BJ (cell line): ENCODE measurements around the gene NLGN1. TPM values are rescaled to one million over a fixed set of nuclear protein-coding genes. Genes with fewer than 3 reads are reported as not detected.

ENCODE experiments used
- CTCF ChIA-PET: fragments of 350-600 bp; formaldehyde crosslinking; extraction: SDS; loops from one replicate; lab custom pipeline; 2021; ENCODE audit warnings: antibody characterized with exemption, inconsistent platforms; lab: Yijun Ruan, JAX
- POLR2A ChIA-PET: fragments of 300-600 bp; sonication (Branson Sonifier 250); formaldehyde crosslinking; extraction: SDS; loops from one replicate; lab custom pipeline; 2021; ENCODE audit warnings: antibody characterized with exemption; lab: Charles Lee
- DNase-seq: peaks from one replicate; pipeline ENCODE4 v3.0.0-alpha.2; 2011; ENCODE audit warnings: low read depth
- H3K27me3 ChIP-seq: 2 replicates; pipeline ENCODE4 v1.6.0; 2011; ENCODE audit warnings: low read length; ENCODE audit not compliant: control insufficient read depth, insufficient read depth
- H3K36me3 ChIP-seq: 2 replicates; pipeline ENCODE4 v1.5.1; 2011; ENCODE audit warnings: low read length; ENCODE audit not compliant: control insufficient read depth, insufficient read depth
- H3K4me3 ChIP-seq: 2 replicates; pipeline ENCODE4 v1.5.1; 2011; ENCODE audit warnings: low read depth, mild to moderate bottlenecking, control low read depth, low read length
- CTCF ChIP-seq: IDR thresholded peaks from 2 replicates; pipeline ENCODE4 v1.5.1; 2011; ENCODE audit warnings: low read depth, mild to moderate bottlenecking, control low read depth, inconsistent platforms, low read length, moderate library complexity; ENCODE audit not compliant: insufficient read depth
- polyA plus RNA-seq: library from polyadenylated mRNA; depleted of rRNA; stranded (reverse); fragments of >200 nt; gene quantifications from 2 replicates; pipeline ENCODE4 v1.2.3, GENCODE V29; 2011

Gene NLGN1
- polyA plus RNA-seq, 1 experiment: 15.5 TPM

- no peaks in the 10 kb centered on the region for H3K27me3 ChIP-seq
- ChIA-PET CTCF (no interaction called here), POLR2A (no interaction called here)
These were observed 352.6 kb downstream of the NLGN1 start for GRCh38 chr3:173750095-173750494.

GRCh38 chr3:173750591-173750990 is 353.0 kb downstream of the NLGN1 start:
- H3K36me3 ChIP-seq: no peaks in the 10 kb centered on the region
- no peak for TF ChIP-seq CTCF
- no peak for DNase-seq
- H3K4me3 ChIP-seq: no peak overlapping the region
- ChIA-PET CTCF (no interaction called here), POLR2A (no interaction called here)
- H3K27me3 ChIP-seq: no peaks in the 10 kb centered on the region

More at GRCh38 chr3:173750095-173750494, 352.6 kb downstream of the NLGN1 start:
- no peak for TF ChIP-seq CTCF
- H3K4me3 ChIP-seq: no peak overlapping the region
- H3K36me3 ChIP-seq: no peaks in the 10 kb centered on the region
- DNase-seq: no peak

- ChIA-PET POLR2A (no interaction called here), CTCF (no interaction called here)
- Histone ChIP-seq H3K27me3 (no peaks in the 10 kb centered on the region), H3K36me3 (no peaks in the 10 kb centered on the region), H3K4me3 (no peak overlapping the region)
- no peak for DNase-seq
- no peak for TF ChIP-seq CTCF
These were observed 356.0 kb downstream of the NLGN1 start for GRCh38 chr3:173753593-173753992.

GRCh38 chr3:173755161-173755560 is 357.6 kb downstream of the NLGN1 start:
- Histone ChIP-seq H3K36me3 (no peaks in the 10 kb centered on the region), H3K4me3 (no peak overlapping the region), H3K27me3 (no peaks in the 10 kb centered on the region)
- POLR2A ChIA-PET: no interaction called here
- no peak for DNase-seq
- no peak for TF ChIP-seq CTCF
- CTCF ChIA-PET: no interaction called here

- DNase-seq: no peak
- ChIA-PET POLR2A (no interaction called here), CTCF (no interaction called here)
- no peaks in the 10 kb centered on the region for H3K36me3 ChIP-seq
- no peak overlapping the region for H3K4me3 ChIP-seq
- H3K27me3 ChIP-seq: no peaks in the 10 kb centered on the region
- no peak for TF ChIP-seq CTCF
These were observed 363.6 kb downstream of the NLGN1 start for GRCh38 chr3:173761161-173761560.
